Measurements from ENCODE around the gene GFOD1.

The GFOD1 gene

DNA sequence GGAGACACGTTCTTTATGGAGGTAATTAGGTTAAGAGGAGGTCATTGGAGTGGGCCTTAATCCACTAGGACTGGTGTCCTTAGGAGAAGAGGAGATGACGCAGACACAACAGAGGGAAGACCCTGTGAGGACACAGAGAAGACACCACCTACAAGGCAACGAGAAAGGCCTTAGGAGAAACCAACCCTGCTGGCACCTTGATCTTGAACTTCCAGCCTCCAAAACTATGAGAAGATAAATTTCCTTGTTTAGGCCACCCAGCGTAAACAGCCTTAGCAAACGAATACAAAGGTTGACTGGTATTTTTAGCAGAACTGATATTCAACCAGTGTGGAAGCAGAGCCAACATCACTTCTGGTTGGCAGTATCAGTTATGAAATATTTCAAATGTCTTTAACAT lies 75.2 kb downstream of the GFOD1 start:
- Histone ChIP-seq H3K4me3 (ENCODE audit: low read depth, low read length) (no peak overlapping the region), H3K9me3 (ENCODE audit: control insufficient read depth, insufficient read depth, low read length) (no peaks in the 10 kb centered on the region), H3K36me3 (ENCODE audit: control insufficient read depth, insufficient read depth, low read length) (no peaks in the 10 kb centered on the region), H3K4me1 (ENCODE audit: control insufficient read depth, insufficient read depth, low read length) (no peaks in the 10 kb centered on the region), H3K9ac (ENCODE audit: low read depth, low read length) (no peak overlapping the region), H3K27me3 (ENCODE audit: control insufficient read depth, insufficient read depth, low read length) (no peaks in the 10 kb centered on the region)

DNA sequence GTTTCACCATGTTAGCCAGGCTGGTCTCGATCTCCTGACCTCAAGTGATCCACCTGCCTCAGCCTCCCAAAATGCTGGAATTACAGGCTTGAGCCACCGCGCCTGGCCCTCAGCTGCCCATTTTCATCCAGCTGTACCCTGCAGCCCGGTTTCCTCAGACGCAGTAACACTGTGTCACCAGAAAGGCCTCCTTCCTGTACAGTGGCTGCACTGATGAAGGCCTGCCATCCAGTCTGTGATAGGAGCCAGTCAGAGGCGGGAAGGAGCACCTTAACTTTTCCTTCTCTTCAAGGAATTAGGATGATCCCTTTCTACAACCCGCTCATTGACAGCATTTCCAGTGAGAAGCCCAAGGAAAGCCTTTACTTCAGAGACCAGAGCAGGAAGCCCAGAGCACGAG lies 75.9 kb downstream of the GFOD1 start:
- Histone ChIP-seq H3K4me1 (ENCODE audit: control insufficient read depth, insufficient read depth, low read length) (no peaks in the 10 kb centered on the region), H3K4me3 (ENCODE audit: low read depth, low read length) (no peak overlapping the region), H3K9me3 (ENCODE audit: control insufficient read depth, insufficient read depth, low read length) (no peaks in the 10 kb centered on the region), H3K27me3 (ENCODE audit: control insufficient read depth, insufficient read depth, low read length) (no peaks in the 10 kb centered on the region), H3K9ac (ENCODE audit: low read depth, low read length) (no peak overlapping the region), H3K36me3 (ENCODE audit: control insufficient read depth, insufficient read depth, low read length) (no peaks in the 10 kb centered on the region)

DNA sequence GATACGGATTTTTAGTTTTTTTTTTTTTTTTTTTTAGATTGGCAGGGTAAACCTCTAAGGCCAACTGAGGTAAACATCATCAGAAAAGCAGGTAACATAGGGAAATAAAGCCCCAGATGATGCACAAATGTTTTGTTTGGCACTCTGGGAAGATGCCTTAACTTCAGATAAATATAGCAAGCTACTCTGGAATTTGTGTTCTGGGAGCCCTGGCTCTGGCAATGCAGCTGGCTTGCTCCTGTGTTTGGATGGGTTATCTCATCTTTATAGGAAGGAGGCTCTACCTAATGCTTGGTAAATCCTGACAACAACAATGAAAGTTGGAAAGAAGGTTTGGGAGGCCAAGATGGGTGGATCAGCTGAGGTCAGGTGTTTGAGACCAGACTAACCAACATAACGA lies 77.4 kb downstream of the GFOD1 start:
- H3K4me1 ChIP-seq (ENCODE audit: control insufficient read depth, insufficient read depth, low read length) = no peaks in the 10 kb centered on the region
- H3K27me3 ChIP-seq (ENCODE audit: control insufficient read depth, insufficient read depth, low read length) = no peaks in the 10 kb centered on the region
- no peak overlapping the region for H3K9ac ChIP-seq (ENCODE audit: low read depth, low read length)
- H3K4me3 ChIP-seq (ENCODE audit: low read depth, low read length) = no peak overlapping the region
- H3K9me3 ChIP-seq (ENCODE audit: control insufficient read depth, insufficient read depth, low read length) = no peaks in the 10 kb centered on the region
- H3K36me3 ChIP-seq (ENCODE audit: control insufficient read depth, insufficient read depth, low read length) = no peaks in the 10 kb centered on the region

DNA sequence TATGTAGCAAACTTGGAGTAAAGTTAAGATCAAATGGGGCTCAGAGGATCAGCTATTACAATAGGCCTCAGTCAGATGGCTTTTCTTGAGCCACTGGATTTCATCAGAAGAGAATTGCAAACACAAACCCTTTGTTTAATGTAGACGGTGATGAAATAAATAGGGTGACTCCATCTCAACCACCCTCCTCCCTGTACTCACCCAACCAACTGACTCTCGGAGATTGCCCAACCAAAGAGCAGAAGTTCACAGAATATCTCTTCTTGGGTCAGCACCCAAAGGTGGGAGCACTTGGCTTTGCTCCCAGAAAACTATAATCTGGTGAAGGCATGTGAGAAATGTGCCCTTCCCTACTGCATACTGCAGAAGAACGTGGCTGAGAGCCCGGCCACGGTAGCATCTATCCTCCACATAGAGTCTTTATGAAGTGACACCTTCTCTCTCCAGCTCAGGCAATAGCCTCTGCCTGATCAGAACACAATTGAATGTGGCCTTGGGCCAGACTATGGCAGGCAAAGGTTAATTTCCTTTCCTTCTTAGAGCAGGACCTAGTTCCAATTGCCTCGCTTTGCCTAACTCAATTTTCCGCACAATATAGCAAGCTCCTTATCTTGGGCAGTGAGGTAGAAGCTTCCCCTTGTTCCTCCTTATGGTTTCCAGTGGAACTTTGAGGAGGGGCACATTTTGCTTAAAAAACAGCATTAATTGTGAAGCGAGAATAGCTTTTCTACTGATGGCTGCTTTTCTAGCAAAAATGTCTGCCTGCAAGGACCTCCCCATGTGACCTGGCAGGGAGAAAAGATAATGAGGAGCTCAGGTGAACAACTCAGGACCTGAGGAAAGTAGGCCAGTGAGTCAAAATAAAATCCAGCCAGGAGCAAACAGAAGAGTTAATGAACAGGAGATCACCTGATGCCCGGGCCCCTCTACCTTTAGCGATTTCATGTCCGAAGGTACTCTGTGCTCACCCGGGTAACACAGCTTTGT lies 79.4 kb downstream of the GFOD1 start:
- H3K4me3 ChIP-seq (ENCODE audit: low read depth, low read length) = no peak overlapping the region
- no peaks in the 10 kb centered on the region for H3K27me3 ChIP-seq (ENCODE audit: control insufficient read depth, insufficient read depth, low read length)
- no peaks in the 10 kb centered on the region for H3K36me3 ChIP-seq (ENCODE audit: control insufficient read depth, insufficient read depth, low read length)
- H3K4me1 ChIP-seq (ENCODE audit: control insufficient read depth, insufficient read depth, low read length) = no peaks in the 10 kb centered on the region
- no peaks in the 10 kb centered on the region for H3K9me3 ChIP-seq (ENCODE audit: control insufficient read depth, insufficient read depth, low read length)
- no peak overlapping the region for H3K9ac ChIP-seq (ENCODE audit: low read depth, low read length)

DNA sequence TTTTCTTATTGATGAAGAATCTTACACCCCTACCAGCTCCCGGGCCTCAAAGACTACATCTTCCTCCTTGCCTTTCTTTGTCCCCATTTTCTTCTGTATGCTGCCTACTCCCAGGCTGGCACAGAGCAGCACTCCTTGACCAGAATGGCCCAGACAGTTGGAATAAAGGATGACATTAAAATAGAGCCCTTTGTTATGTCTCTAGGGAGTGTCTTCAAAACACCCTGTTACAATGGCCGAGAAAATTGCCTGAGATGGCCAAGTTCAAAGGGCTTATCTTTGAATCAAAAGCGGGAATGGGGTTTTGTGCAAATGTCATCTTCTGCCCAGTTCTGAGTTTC lies 80.1 kb downstream of the GFOD1 start:
- H3K27me3 ChIP-seq (ENCODE audit: control insufficient read depth, insufficient read depth, low read length) = no peaks in the 10 kb centered on the region
- no peaks in the 10 kb centered on the region for H3K4me1 ChIP-seq (ENCODE audit: control insufficient read depth, insufficient read depth, low read length)
- no peaks in the 10 kb centered on the region for H3K36me3 ChIP-seq (ENCODE audit: control insufficient read depth, insufficient read depth, low read length)
- H3K4me3 ChIP-seq (ENCODE audit: low read depth, low read length) = no peak overlapping the region
- H3K9ac ChIP-seq (ENCODE audit: low read depth, low read length) = no peak overlapping the region
- H3K9me3 ChIP-seq (ENCODE audit: control insufficient read depth, insufficient read depth, low read length) = no peaks in the 10 kb centered on the region

DNA sequence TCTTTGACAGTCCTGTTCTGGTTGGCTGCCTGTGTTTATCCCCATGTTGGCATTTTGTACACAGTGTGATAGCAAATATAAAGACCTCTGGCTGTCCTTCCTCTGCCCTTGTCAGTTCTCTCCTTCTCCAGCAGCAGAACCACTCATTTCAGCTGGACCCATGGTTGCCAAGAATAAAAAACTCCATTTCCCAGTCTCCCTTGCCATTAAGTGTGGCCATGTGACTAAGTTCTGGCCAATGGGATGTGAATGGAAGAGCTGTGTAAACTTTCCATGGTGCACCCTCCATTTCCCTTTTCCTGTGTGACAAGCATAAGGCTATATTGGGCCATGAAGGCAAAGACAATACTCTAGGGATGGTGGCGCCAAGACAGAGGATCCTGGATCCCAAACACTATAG lies 80.6 kb downstream of the GFOD1 start:
- Histone ChIP-seq H3K4me3 (ENCODE audit: low read depth, low read length) (no peak overlapping the region), H3K27me3 (ENCODE audit: control insufficient read depth, insufficient read depth, low read length) (no peaks in the 10 kb centered on the region), H3K9me3 (ENCODE audit: control insufficient read depth, insufficient read depth, low read length) (no peaks in the 10 kb centered on the region), H3K9ac (ENCODE audit: low read depth, low read length) (no peak overlapping the region), H3K4me1 (ENCODE audit: control insufficient read depth, insufficient read depth, low read length) (no peaks in the 10 kb centered on the region), H3K36me3 (ENCODE audit: control insufficient read depth, insufficient read depth, low read length) (no peaks in the 10 kb centered on the region)

DNA sequence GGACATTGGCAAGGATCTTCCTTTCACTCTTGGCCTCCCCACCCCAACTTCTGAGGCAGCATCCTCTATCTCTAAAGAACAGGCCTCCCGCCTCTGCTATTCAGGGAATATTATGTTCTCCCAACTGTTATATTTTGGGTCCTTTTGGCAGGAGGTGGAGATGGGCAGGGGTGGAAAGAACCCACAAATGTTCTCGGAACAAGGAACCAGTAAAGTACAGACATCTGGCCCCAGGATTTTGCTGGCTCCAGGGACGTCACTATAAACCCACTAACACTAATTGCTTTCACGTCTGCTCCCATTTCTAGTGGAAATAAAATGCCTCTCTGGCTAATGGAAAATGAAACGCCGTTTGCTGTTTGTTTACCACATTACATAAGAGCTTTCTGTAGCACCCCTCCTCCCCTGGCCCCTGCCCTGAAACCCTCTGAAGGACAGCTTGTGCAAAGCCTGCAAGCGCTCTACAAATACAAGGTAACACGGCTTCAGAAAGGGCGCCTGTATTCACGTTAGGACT lies 81.4 kb downstream of the GFOD1 start:
- Histone ChIP-seq H3K36me3 (ENCODE audit: control insufficient read depth, insufficient read depth, low read length) (no peaks in the 10 kb centered on the region), H3K9ac (ENCODE audit: low read depth, low read length) (no peak overlapping the region), H3K4me1 (ENCODE audit: control insufficient read depth, insufficient read depth, low read length) (no peaks in the 10 kb centered on the region), H3K27me3 (ENCODE audit: control insufficient read depth, insufficient read depth, low read length) (no peaks in the 10 kb centered on the region), H3K4me3 (ENCODE audit: low read depth, low read length) (no peak overlapping the region), H3K9me3 (ENCODE audit: control insufficient read depth, insufficient read depth, low read length) (no peaks in the 10 kb centered on the region)

DNA sequence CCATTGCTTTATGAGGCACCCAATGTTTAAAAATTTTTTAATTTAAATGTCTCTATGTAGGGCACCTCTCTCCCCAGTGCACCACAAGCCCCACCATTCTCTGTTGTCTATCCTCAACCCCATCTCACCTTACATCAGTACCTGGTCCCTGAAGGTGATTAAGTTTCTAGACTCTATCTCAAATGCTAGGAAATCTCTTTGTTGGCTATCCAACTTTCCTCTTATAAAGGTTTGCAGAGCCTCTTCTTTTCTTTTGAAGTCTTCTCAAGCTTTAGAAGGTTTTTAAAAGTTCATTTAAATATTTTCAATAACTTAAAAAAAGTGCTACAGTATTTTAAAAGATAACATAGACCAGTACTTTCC lies 82.5 kb downstream of the GFOD1 start:
- Histone ChIP-seq H3K9me3 (ENCODE audit: control insufficient read depth, insufficient read depth, low read length) (no peaks in the 10 kb centered on the region), H3K27me3 (ENCODE audit: control insufficient read depth, insufficient read depth, low read length) (no peaks in the 10 kb centered on the region), H3K4me1 (ENCODE audit: control insufficient read depth, insufficient read depth, low read length) (no peaks in the 10 kb centered on the region), H3K4me3 (ENCODE audit: low read depth, low read length) (no peak overlapping the region), H3K9ac (ENCODE audit: low read depth, low read length) (no peak overlapping the region), H3K36me3 (ENCODE audit: control insufficient read depth, insufficient read depth, low read length) (no peaks in the 10 kb centered on the region)

DNA sequence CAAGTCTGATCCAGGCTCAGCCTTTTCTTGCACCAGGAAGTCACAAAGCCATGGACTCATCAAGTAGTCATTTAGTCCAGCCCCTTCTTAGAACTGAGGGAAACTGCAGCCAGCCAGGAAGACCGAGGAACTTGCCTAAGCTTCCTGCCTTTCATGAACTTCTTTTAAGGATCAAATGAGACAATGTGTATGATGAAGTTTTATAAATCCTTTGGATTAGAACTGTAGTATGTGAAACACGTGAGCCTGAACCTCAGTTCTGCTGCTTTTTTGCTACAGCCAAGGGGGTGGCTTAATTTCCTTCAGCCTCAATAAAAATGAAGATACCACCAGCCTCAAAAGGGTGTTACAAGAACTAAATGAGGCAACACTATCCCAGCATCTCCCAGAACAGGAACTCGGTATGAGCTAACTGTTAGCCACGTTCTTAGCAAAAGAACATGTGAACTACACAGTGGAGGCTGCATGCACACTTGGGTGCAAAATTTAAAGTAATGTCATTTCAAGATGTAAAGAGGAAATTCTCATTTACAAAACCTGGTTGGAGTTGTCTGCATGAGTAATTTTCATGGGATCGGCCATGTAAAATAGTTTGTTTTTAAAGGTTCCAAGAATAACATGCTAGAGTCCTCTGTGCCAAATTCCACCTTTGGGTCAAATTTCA lies 83.0 kb downstream of the GFOD1 start:
- H3K27me3 ChIP-seq (ENCODE audit: control insufficient read depth, insufficient read depth, low read length) = no peaks in the 10 kb centered on the region
- no peak overlapping the region for H3K4me3 ChIP-seq (ENCODE audit: low read depth, low read length)
- no peaks in the 10 kb centered on the region for H3K4me1 ChIP-seq (ENCODE audit: control insufficient read depth, insufficient read depth, low read length)
- H3K36me3 ChIP-seq (ENCODE audit: control insufficient read depth, insufficient read depth, low read length) = no peaks in the 10 kb centered on the region
- H3K9ac ChIP-seq (ENCODE audit: low read depth, low read length) = no peak overlapping the region
- no peaks in the 10 kb centered on the region for H3K9me3 ChIP-seq (ENCODE audit: control insufficient read depth, insufficient read depth, low read length)

DNA sequence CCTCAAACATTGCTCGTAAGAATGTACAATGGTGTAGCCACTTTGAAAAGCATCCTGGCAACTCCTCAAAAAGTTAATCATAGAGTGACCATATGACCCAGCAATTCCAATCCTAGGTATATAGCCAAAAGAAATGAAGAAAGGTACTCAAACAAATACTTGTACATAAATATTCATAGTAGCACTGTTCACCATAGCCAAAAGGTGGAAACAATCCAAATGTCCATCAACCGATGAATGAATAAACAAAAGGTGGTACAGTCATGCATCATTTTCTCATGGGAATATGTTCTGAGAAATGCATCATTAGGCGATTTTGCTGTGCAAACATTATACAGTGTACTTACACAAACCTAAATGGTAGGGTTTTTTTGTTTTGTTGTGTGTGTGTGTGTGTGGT lies 84.7 kb downstream of the GFOD1 start:
- H3K9ac ChIP-seq (ENCODE audit: low read depth, low read length) = no peak overlapping the region
- no peaks in the 10 kb centered on the region for H3K9me3 ChIP-seq (ENCODE audit: control insufficient read depth, insufficient read depth, low read length)
- H3K36me3 ChIP-seq (ENCODE audit: control insufficient read depth, insufficient read depth, low read length) = no peaks in the 10 kb centered on the region
- no peaks in the 10 kb centered on the region for H3K27me3 ChIP-seq (ENCODE audit: control insufficient read depth, insufficient read depth, low read length)
- H3K4me3 ChIP-seq (ENCODE audit: low read depth, low read length) = no peak overlapping the region
- peaks cover 4% of the 10 kb centered on the region for H3K4me1 ChIP-seq (ENCODE audit: control insufficient read depth, insufficient read depth, low read length)

DNA sequence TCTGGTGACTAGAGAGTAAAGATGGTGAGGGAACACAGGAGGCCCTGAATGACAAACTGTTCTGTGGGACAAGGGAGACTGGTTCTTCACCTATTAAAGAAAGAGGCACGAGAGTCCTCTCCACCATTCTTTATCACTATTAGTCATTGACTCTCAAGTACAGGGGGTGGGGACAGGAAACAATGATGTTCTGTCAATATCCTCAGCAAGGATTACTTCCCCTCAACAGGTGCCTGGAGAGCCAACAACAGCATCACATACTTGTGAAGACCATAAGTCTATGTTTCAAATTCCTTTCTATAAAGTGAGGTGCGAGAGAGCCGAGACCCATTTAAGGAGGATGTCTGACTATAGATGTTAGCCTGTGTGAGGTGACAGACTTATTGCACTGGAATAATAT lies 86.6 kb downstream of the GFOD1 start:
- H3K27me3 ChIP-seq (ENCODE audit: control insufficient read depth, insufficient read depth, low read length) = no peaks in the 10 kb centered on the region
- no peak overlapping the region for H3K4me3 ChIP-seq (ENCODE audit: low read depth, low read length)
- H3K9me3 ChIP-seq (ENCODE audit: control insufficient read depth, insufficient read depth, low read length) = no peaks in the 10 kb centered on the region
- no peaks in the 10 kb centered on the region for H3K36me3 ChIP-seq (ENCODE audit: control insufficient read depth, insufficient read depth, low read length)
- H3K9ac ChIP-seq (ENCODE audit: low read depth, low read length) = no peak overlapping the region
- H3K4me1 ChIP-seq (ENCODE audit: control insufficient read depth, insufficient read depth, low read length) = peaks cover 4% of the 10 kb centered on the region

DNA sequence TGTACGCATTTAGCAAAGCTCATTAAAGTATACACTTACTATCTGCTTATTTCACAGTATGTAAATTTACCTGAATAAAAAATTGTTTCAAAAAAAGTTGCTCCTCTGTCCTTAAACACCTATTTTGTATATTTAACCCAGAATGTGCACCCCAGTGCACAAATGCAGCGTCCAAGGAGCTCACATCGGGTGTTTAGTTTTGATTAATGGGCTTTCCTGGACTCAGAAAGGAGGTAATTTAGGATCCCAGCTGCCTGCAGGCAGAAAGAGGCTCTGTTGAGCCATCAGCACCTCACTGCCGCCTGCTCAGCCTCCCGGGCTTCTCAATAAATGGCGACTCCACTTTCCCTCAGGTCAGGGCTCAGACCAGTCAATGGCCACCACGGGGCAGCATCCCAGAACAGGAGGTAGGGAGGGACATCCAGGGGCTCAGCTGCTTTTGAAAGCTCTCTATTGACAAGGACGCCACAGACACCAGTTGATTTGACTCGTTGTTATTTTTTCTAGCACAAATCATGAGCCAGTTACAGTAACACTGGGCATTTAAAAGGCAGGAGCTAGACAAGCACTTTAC lies 88.9 kb downstream of the GFOD1 start:
- no peak overlapping the region for H3K4me3 ChIP-seq (ENCODE audit: low read depth, low read length)
- peaks cover 4% of the 10 kb centered on the region for H3K4me1 ChIP-seq (ENCODE audit: control insufficient read depth, insufficient read depth, low read length)
- no peak overlapping the region for H3K9ac ChIP-seq (ENCODE audit: low read depth, low read length)
- H3K9me3 ChIP-seq (ENCODE audit: control insufficient read depth, insufficient read depth, low read length) = no peaks in the 10 kb centered on the region
- H3K27me3 ChIP-seq (ENCODE audit: control insufficient read depth, insufficient read depth, low read length) = no peaks in the 10 kb centered on the region
- no peaks in the 10 kb centered on the region for H3K36me3 ChIP-seq (ENCODE audit: control insufficient read depth, insufficient read depth, low read length)

Data from iPS-15b (cell line).